Stimulated activated CD4-positive, alpha-beta T cell treated with anti-CD3 and anti-CD28 coated beads, TNF-alpha, amount 100 ng/mL, for 4 hours (primary cell): Measurements from ENCODE around the gene TACC2.

Experiments
- DNase-seq, 3 experiments: peaks; one replicate each; pipeline ENCODE4 v3.0.0-alpha.2; 2020; ENCODE audit warnings: low read depth in 3 of 3

TACC2 gene

GRCh38 chr10:122168598-122169394 is 179.8 kb downstream of the TACC2 start:
- DNase-seq, result no peak

GRCh38 chr10:122170802-122171201 is 181.8 kb downstream of the TACC2 start:
- DNase-seq, result no peak

GRCh38 chr10:122171302-122172075 is 182.5 kb downstream of the TACC2 start:
- DNase-seq, result no peak

- DNase-seq, result no peak
Measured at GRCh38 chr10:122172361-122173008, 183.5 kb downstream of the TACC2 start.

GRCh38 chr10:122173337-122173736 is 184.4 kb downstream of the TACC2 start:
- DNase-seq, result no peak

GRCh38 chr10:122173766-122174435 is 184.9 kb downstream of the TACC2 start:
- no peak for DNase-seq

- DNase-seq, result no peak
Measured at GRCh38 chr10:122176232-122177213, 187.6 kb downstream of the TACC2 start.

GRCh38 chr10:122178655-122179054 is 189.7 kb downstream of the TACC2 start:
- DNase-seq, result no peak

GRCh38 chr10:122181041-122181732 is 192.2 kb downstream of the TACC2 start:
- DNase-seq, result no peak

- no peak for DNase-seq
Measured at GRCh38 chr10:122181876-122182275, 192.9 kb downstream of the TACC2 start.

- no peak for DNase-seq
Measured at GRCh38 chr10:122182308-122182707, 193.3 kb downstream of the TACC2 start.

GRCh38 chr10:122184254-122184653 is 195.3 kb downstream of the TACC2 start:
- no peak for DNase-seq

GRCh38 chr10:122185643-122186042 is 196.7 kb downstream of the TACC2 start:
- no peak for DNase-seq

- DNase-seq, result no peak
Measured at GRCh38 chr10:122186816-122187810, 198.2 kb downstream of the TACC2 start.

- no peak for DNase-seq
Measured at GRCh38 chr10:122188706-122189105, 199.7 kb downstream of the TACC2 start.

- DNase-seq, result no peak
Measured at GRCh38 chr10:122189185-122189584, 200.2 kb downstream of the TACC2 start.

- no peak for DNase-seq
Measured at GRCh38 chr10:122190176-122190943, 201.4 kb downstream of the TACC2 start.

GRCh38 chr10:122191936-122192541 is 203.1 kb downstream of the TACC2 start:
- no peak for DNase-seq
